K562 (cell line): ENCODE data around the gene SLC19A1. TPM values are rescaled to one million over a fixed set of nuclear protein-coding genes. Genes with fewer than 3 reads are reported as not detected.

ENCODE experiments used
- ATF1 ChIP-seq, 2 experiments: fragments of 450-650 bp in 1 of 2; IDR thresholded peaks; 2 replicates each; pipeline ENCODE4 v1.6.1; 2016; ENCODE audit warnings: missing compliant biosample characterization in 1 of 2, missing genetic modification characterization in 1 of 2
- BACH1 ChIP-seq: fragments of 200-800 bp; sonication (Bioruptor generic); IDR thresholded peaks from 2 replicates; pipeline ENCODE4 v1.6.1; 2016; ENCODE audit warnings: missing genetic modification characterization, missing compliant biosample characterization
- CBX3 ChIP-seq, 2 experiments: IDR thresholded peaks; 1 replicate in 1 of 2; 2 replicates in 1 of 2; pipeline ENCODE4 v1.6.1; 2012; ENCODE audit warnings: inconsistent platforms in 2 of 2, low read length in 2 of 2, borderline replicate concordance in 1 of 2, control low read depth in 1 of 2
- E4F1 ChIP-seq: fragments of 250-450 bp; sonication (Bioruptor Pico); IDR thresholded peaks from 2 replicates; pipeline ENCODE4 v1.5.0; 2021; ENCODE audit warnings: mild to moderate bottlenecking, borderline replicate concordance
- EP400 ChIP-seq: fragments of 450-650 bp; IDR thresholded peaks from 2 replicates; pipeline ENCODE4 v1.6.1; 2017; ENCODE audit warnings: antibody characterized with exemption, mild to moderate bottlenecking, moderate library complexity
- FOXM1 ChIP-seq, 2 experiments: fragments of 450-650 bp in 1 of 2; sonication (generic) in 1 of 2; formaldehyde crosslinking in 1 of 2; IDR thresholded peaks; 2 replicates each; pipeline versions ENCODE4 v1.6.1 to v1.9.0; 2017 to 2022; ENCODE audit warnings: low read depth in 2 of 2, mild to moderate bottlenecking in 2 of 2, missing genetic modification reagents in 1 of 2, moderate library complexity in 1 of 2
- HDAC3 ChIP-seq: fragments of 450-650 bp; IDR thresholded peaks from 2 replicates; pipeline ENCODE4 v1.6.1; 2018; ENCODE audit warnings: borderline replicate concordance, mild to moderate bottlenecking, moderate library complexity; ENCODE audit not compliant: partially characterized antibody
- KDM2B ChIP-seq: fragments of 250-450 bp; sonication (Bioruptor Pico); IDR thresholded peaks from 2 replicates; pipeline ENCODE4 v1.8.0; 2021; ENCODE audit warnings: mild to moderate bottlenecking, moderate library complexity
- MCM7 ChIP-seq, 2 experiments: fragments of 450-650 bp; IDR thresholded peaks; 2 replicates each; pipeline ENCODE4 v1.6.1; 2016 to 2018
- OTX1 ChIP-seq: fragments of 450-650 bp; formaldehyde crosslinking; IDR thresholded peaks from 2 replicates; pipeline ENCODE4 v1.4.0; 2022; ENCODE audit warnings: mild to moderate bottlenecking
- PCBP2 ChIP-seq: fragments of 200-400 bp; formaldehyde crosslinking; IDR thresholded peaks from 2 replicates; pipeline ENCODE4 v1.6.1; 2018; ENCODE audit warnings: low read length, low read depth, mild to moderate bottlenecking, moderate library complexity; ENCODE audit not compliant: poor library complexity, severe bottlenecking
- PTBP1 ChIP-seq: fragments of 200-400 bp; formaldehyde crosslinking; IDR thresholded peaks from 2 replicates; pipeline ENCODE4 v1.6.1; 2017; ENCODE audit warnings: low read depth, low read length
- TCFL5 ChIP-seq: fragments of 250-450 bp; sonication (Bioruptor Pico); conservative IDR thresholded peaks from 2 replicates; pipeline ENCODE4 v1.6.1; 2021; ENCODE audit warnings: mild to moderate bottlenecking, moderate library complexity, matching md5 sums
- ZBTB7A ChIP-seq: IDR thresholded peaks from 2 replicates; pipeline ENCODE4 v1.6.1; 2011; ENCODE audit warnings: low read depth, mild to moderate bottlenecking, low read length, moderate library complexity, borderline replicate concordance; ENCODE audit not compliant: control insufficient read depth
- ZEB2 ChIP-seq: fragments of 450-650 bp; IDR thresholded peaks from 2 replicates; pipeline ENCODE4 v1.6.1; 2016
- ZNF3 ChIP-seq: fragments of 250-450 bp; sonication (Bioruptor Pico); IDR thresholded peaks from 2 replicates; pipeline ENCODE4 v1.5.0; 2021; ENCODE audit warnings: mild to moderate bottlenecking, moderate library complexity
- ZNF79 ChIP-seq: fragments of 250-450 bp; sonication (Bioruptor Pico); IDR thresholded peaks from 2 replicates; pipeline ENCODE4 v1.4.0; 2020; ENCODE audit warnings: low read depth, mild to moderate bottlenecking, moderate library complexity
- polyA plus RNA-seq, 8 experiments: library from polyadenylated mRNA; depleted of rRNA in 4 of 8; stranded (reverse) in 5 of 8; unstranded in 3 of 8; fragments of >200 nt; fragmentation: Nextera tagmentation in 2 of 8; fragmentation: Illumina TruSeq in 1 of 8; extraction: Ambion mirVana in 2 of 8; extraction: Trizol in 1 of 8; gene quantifications; 2 replicates each; pipeline versions ENCODE4 v1.2.1 to v1.2.3, GENCODE V29; 2011 to 2014; ENCODE audit warnings: inconsistent platforms in 1 of 8, missing spikeins in 1 of 8
- total RNA-seq, 7 experiments: library from RNA; depleted of rRNA in 6 of 7; stranded (reverse); fragments of >200 nt in 6 of 7; fragmentation: Illumina TruSeq in 2 of 7; extraction: Trizol in 2 of 7; gene quantifications; 2 replicates each; pipeline versions ENCODE4 v1.2.1 to v1.2.3, GENCODE V29; 2011 to 2021; ENCODE audit warnings: low replicate concordance in 1 of 7
- TF ChIP-seq, protein P1 (sequence below): fragments of 150-350 bp; IDR thresholded peaks from 2 replicates; pipeline ENCODE4 v1.6.1; 2014; ENCODE audit warnings: low read depth, mild to moderate bottlenecking, low read length, borderline replicate concordance
- TF ChIP-seq, protein P2 (sequence below): sonication (generic); formaldehyde crosslinking; IDR thresholded peaks from 2 replicates; pipeline ENCODE4 v1.8.1; 2023; ENCODE audit warnings: mild to moderate bottlenecking, missing genetic modification reagents

Gene SLC19A1
- total and polyA plus RNA-seq, 9 of the 15 experiments (the other 6 are each of a cell fraction or from before 2014, with no cell fraction given), result 0.65 to 88.7 (median 12.0) TPM

DNA sequence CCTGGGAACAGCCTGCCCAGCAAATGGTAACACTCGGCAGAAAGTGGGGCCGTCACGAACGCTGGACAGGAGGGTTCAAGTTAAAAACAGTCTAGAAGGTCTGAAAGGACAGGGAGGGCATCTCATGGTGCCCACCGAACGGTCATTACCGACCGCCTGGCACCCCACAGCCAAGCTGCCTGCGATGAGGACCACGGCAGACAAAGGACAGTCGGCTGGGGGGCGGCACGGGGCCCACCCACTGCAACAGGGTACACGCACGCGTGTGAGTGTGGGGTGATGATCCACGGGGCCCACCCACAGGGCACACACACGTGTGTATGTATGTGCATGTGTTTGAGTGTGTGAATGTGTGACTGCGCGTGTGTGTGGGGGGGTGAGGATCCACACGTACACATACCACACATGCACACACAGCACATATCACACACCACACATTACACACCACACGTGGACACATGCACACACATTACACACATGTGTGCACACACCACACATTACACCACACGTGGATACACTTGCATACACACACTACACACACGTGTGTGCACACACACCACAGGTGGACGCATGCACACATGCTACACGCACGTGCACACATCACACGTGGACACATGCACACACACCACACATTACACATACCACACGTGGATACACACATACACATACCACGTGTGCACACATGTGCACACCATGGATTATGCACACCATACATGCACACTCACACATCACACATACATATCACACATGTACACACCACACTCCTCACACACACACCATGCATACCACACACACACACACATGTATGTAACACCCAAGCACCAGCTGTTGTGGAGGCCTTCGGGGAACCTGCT, 63.2 kb downstream of the SLC19A1 start (continued):
- no peak for TF ChIP-seq E4F1
- no peak for TF ChIP-seq EP400
- no peak for TF ChIP-seq MCM7 (IDR thresholded peaks at IDR 0.05)
- no peak for TF ChIP-seq BACH1 (tag)
- TF ChIP-seq, protein P1, sequence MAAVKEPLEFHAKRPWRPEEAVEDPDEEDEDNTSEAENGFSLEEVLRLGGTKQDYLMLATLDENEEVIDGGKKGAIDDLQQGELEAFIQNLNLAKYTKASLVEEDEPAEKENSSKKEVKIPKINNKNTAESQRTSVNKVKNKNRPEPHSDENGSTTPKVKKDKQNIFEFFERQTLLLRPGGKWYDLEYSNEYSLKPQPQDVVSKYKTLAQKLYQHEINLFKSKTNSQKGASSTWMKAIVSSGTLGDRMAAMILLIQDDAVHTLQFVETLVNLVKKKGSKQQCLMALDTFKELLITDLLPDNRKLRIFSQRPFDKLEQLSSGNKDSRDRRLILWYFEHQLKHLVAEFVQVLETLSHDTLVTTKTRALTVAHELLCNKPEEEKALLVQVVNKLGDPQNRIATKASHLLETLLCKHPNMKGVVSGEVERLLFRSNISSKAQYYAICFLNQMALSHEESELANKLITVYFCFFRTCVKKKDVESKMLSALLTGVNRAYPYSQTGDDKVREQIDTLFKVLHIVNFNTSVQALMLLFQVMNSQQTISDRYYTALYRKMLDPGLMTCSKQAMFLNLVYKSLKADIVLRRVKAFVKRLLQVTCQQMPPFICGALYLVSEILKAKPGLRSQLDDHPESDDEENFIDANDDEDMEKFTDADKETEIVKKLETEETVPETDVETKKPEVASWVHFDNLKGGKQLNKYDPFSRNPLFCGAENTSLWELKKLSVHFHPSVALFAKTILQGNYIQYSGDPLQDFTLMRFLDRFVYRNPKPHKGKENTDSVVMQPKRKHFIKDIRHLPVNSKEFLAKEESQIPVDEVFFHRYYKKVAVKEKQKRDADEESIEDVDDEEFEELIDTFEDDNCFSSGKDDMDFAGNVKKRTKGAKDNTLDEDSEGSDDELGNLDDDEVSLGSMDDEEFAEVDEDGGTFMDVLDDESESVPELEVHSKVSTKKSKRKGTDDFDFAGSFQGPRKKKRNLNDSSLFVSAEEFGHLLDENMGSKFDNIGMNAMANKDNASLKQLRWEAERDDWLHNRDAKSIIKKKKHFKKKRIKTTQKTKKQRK, result no peak
- no peak for TF ChIP-seq ZNF79 (CRISPR knock-in tag)
- no peak for TF ChIP-seq ZBTB7A
- no peak for TF ChIP-seq CBX3 (IDR thresholded peaks at IDR 0.05; ENCODE audit: borderline replicate concordance in 1 of 2, low read length in 2 of 2)
- TF ChIP-seq PTBP1, result no peak
- TF ChIP-seq ATF1 (CRISPR knock-in tag; IDR thresholded peaks at IDR 0.05), result no peak
- TF ChIP-seq ATF1 (tag; IDR thresholded peaks at IDR 0.05), result no peak
- TF ChIP-seq HDAC3, result no peak
- TF ChIP-seq TCFL5 (CRISPR knock-in tag), result no peak
- no peak for TF ChIP-seq ZEB2
- TF ChIP-seq FOXM1 (IDR thresholded peaks at IDR 0.05; ENCODE audit: low read depth), result no peak
- no peak for TF ChIP-seq FOXM1 (CRISPR knock-in tag; IDR thresholded peaks at IDR 0.05; ENCODE audit: low read depth)
- no peak for TF ChIP-seq OTX1 (CRISPR knock-in tag)
- no peak for TF ChIP-seq KDM2B
- no peak for TF ChIP-seq ZNF3 (CRISPR knock-in tag)
- TF ChIP-seq, protein P2, sequence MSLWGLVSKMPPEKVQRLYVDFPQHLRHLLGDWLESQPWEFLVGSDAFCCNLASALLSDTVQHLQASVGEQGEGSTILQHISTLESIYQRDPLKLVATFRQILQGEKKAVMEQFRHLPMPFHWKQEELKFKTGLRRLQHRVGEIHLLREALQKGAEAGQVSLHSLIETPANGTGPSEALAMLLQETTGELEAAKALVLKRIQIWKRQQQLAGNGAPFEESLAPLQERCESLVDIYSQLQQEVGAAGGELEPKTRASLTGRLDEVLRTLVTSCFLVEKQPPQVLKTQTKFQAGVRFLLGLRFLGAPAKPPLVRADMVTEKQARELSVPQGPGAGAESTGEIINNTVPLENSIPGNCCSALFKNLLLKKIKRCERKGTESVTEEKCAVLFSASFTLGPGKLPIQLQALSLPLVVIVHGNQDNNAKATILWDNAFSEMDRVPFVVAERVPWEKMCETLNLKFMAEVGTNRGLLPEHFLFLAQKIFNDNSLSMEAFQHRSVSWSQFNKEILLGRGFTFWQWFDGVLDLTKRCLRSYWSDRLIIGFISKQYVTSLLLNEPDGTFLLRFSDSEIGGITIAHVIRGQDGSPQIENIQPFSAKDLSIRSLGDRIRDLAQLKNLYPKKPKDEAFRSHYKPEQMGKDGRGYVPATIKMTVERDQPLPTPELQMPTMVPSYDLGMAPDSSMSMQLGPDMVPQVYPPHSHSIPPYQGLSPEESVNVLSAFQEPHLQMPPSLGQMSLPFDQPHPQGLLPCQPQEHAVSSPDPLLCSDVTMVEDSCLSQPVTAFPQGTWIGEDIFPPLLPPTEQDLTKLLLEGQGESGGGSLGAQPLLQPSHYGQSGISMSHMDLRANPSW (CRISPR knock-in tag), result no peak
- TF ChIP-seq PCBP2, result no peak
